Osteoblast (primary cell): ENCODE measurements around the gene SCD5. TPM values are rescaled to one million over a fixed set of nuclear protein-coding genes. Genes with fewer than 3 reads are reported as not detected.
A peak's percentile ranks its signal among the peaks of the same experiment; 100 is the strongest.

Experiments used
- DNase-seq: peaks from one replicate; pipeline ENCODE4 v3.0.0; 2011; ENCODE audit warnings: low spot score, mixed read lengths; ENCODE audit not compliant: insufficient read length; ENCODE audit errors: missing footprints
- H2AFZ ChIP-seq: 2 replicates; pipeline ENCODE4 v1.6.0; 2011; ENCODE audit warnings: mild to moderate bottlenecking, low read length
- H3K27ac ChIP-seq: 2 replicates; pipeline ENCODE4 v1.5.1; 2011; ENCODE audit warnings: mild to moderate bottlenecking, low read depth, low read length, moderate library complexity
- H3K27me3 ChIP-seq: 2 replicates; pipeline ENCODE4 v1.6.0; 2012; ENCODE audit warnings: mild to moderate bottlenecking, control low read depth, inconsistent platforms, low read length, moderate library complexity; ENCODE audit not compliant: insufficient read depth
- H3K36me3 ChIP-seq: 2 replicates; pipeline ENCODE4 v1.5.1; 2011; ENCODE audit warnings: mild to moderate bottlenecking, low read length, control low read depth, moderate library complexity; ENCODE audit not compliant: insufficient read depth
- H3K4me1 ChIP-seq: 2 replicates; pipeline ENCODE4 v1.5.1; 2011; ENCODE audit warnings: mild to moderate bottlenecking, low read length, control low read depth, moderate library complexity; ENCODE audit not compliant: insufficient read depth
- H3K4me2 ChIP-seq: 2 replicates; pipeline ENCODE4 v1.6.0; 2011; ENCODE audit warnings: mild to moderate bottlenecking, low read length; ENCODE audit not compliant: insufficient read depth
- H3K4me3 ChIP-seq: fragments of 200-600 bp; sonication (generic); 3 replicates; pipeline ENCODE4 v1.5.1; 2012; ENCODE audit warnings: mild to moderate bottlenecking, low read length, inconsistent platforms; ENCODE audit not compliant: insufficient read depth
- H3K79me2 ChIP-seq: 2 replicates; pipeline ENCODE4 v1.6.0; 2012; ENCODE audit warnings: mild to moderate bottlenecking, low read length, control low read depth, inconsistent platforms; ENCODE audit not compliant: insufficient read depth
- H3K9me3 ChIP-seq: 2 replicates; pipeline ENCODE4 v1.5.1; 2011; ENCODE audit warnings: low read depth, low read length, control low read depth
- H4K20me1 ChIP-seq: 2 replicates; pipeline ENCODE4 v1.6.0; 2012; ENCODE audit warnings: mild to moderate bottlenecking, low read length, control low read depth; ENCODE audit not compliant: insufficient read depth
- CTCF ChIP-seq: IDR thresholded peaks from 2 replicates; pipeline ENCODE4 v1.5.1; 2011; ENCODE audit warnings: mild to moderate bottlenecking, low read depth, low read length, moderate library complexity; ENCODE audit errors: extremely low read depth
- total RNA-seq: library from RNA; depleted of rRNA; stranded (reverse); fragments of >200 nt; gene quantifications from 2 replicates; pipeline ENCODE4 v1.2.3, GENCODE V29; 2012

SCD5 gene
- total RNA-seq, 1 donor, result 11.9 TPM

- TF ChIP-seq CTCF, result no peak
These were observed 110.4 kb downstream of the SCD5 start for GRCh38 chr4:82688091-82688795.

GRCh38 chr4:82687531-82687930, 111.1 kb downstream of the SCD5 start:
- DNase-seq, result no peak
- TF ChIP-seq CTCF, result no peak

More at GRCh38 chr4:82688091-82688795, 110.4 kb downstream of the SCD5 start:
- H2AFZ ChIP-seq, result no peak overlapping the region
- H3K36me3 ChIP-seq, result no peaks in the 10 kb centered on the region
- no peak overlapping the region for H3K4me2 ChIP-seq
- DNase-seq, result no peak
- H3K27ac ChIP-seq, result no peak overlapping the region
- H3K4me3 ChIP-seq, result no peak overlapping the region
- no peaks in the 10 kb centered on the region for H3K27me3 ChIP-seq
- H4K20me1 ChIP-seq, result no peaks in the 10 kb centered on the region
- no peaks in the 10 kb centered on the region for H3K79me2 ChIP-seq
- H3K9me3 ChIP-seq, result no peaks in the 10 kb centered on the region
- H3K4me1 ChIP-seq, result no peaks in the 10 kb centered on the region

GRCh38 chr4:82681754-82682153, 116.8 kb downstream of the SCD5 start:
- no peak overlapping the region for H3K4me3 ChIP-seq
- H3K9me3 ChIP-seq, result no peaks in the 10 kb centered on the region
- no peaks in the 10 kb centered on the region for H3K4me1 ChIP-seq
- TF ChIP-seq CTCF, result no peak
- H3K36me3 ChIP-seq, result no peaks in the 10 kb centered on the region
- H2AFZ ChIP-seq, result no peak overlapping the region
- H3K79me2 ChIP-seq, result no peaks in the 10 kb centered on the region
- H3K27me3 ChIP-seq, result no peaks in the 10 kb centered on the region
- H3K27ac ChIP-seq, result no peak overlapping the region
- H3K4me2 ChIP-seq, result no peak overlapping the region
- no peak for DNase-seq
- H4K20me1 ChIP-seq, result no peaks in the 10 kb centered on the region

More at GRCh38 chr4:82687531-82687930, 111.1 kb downstream of the SCD5 start:
- Histone ChIP-seq H3K27ac (no peak overlapping the region), H2AFZ (no peak overlapping the region), H4K20me1 (no peaks in the 10 kb centered on the region), H3K9me3 (no peaks in the 10 kb centered on the region), H3K4me3 (no peak overlapping the region), H3K36me3 (no peaks in the 10 kb centered on the region), H3K4me2 (no peak overlapping the region), H3K27me3 (no peaks in the 10 kb centered on the region), H3K79me2 (no peaks in the 10 kb centered on the region), H3K4me1 (no peaks in the 10 kb centered on the region)

GRCh38 chr4:82680834-82681233, 117.8 kb downstream of the SCD5 start:
- no peaks in the 10 kb centered on the region for H3K9me3 ChIP-seq
- H3K79me2 ChIP-seq, result no peaks in the 10 kb centered on the region
- H3K36me3 ChIP-seq, result no peaks in the 10 kb centered on the region
- H3K4me3 ChIP-seq, result peak overlapping the region; percentile 57
- peak overlapping the region; percentile 73 for H2AFZ ChIP-seq
- no peaks in the 10 kb centered on the region for H3K27me3 ChIP-seq
- H3K4me2 ChIP-seq, result peak overlapping the region; percentile 64
- H3K4me1 ChIP-seq, result no peaks in the 10 kb centered on the region
- peak; percentile 43 for DNase-seq
- H4K20me1 ChIP-seq, result no peaks in the 10 kb centered on the region
- no peak for TF ChIP-seq CTCF
- H3K27ac ChIP-seq, result no peak overlapping the region
